Cardiac muscle cell (in vitro differentiated cells and primary cell): ENCODE measurements around the gene OR4D2. TPM values are rescaled to one million over a fixed set of nuclear protein-coding genes. Genes with fewer than 3 reads are reported as not detected.
A peak's percentile ranks its signal among the peaks of the same experiment; 100 is the strongest.

Experiments used
- DNase-seq, 2 donors: peaks; one replicate each; pipeline versions ENCODE4 v3.0.0 to v3.0.0-alpha.2; 2010 to 2017; ENCODE audit warnings: low read depth in 1 of 2, low spot score in 1 of 2
- H3K27ac ChIP-seq: fragments of 200-600 bp; sonication (generic); 2 replicates; pipeline ENCODE4 v1.5.1; 2016
- H3K27me3 ChIP-seq: fragments of 200-600 bp; sonication (generic); 2 replicates; pipeline ENCODE4 v1.6.0; 2016; ENCODE audit warnings: control low read depth
- H3K36me3 ChIP-seq: fragments of 200-600 bp; sonication (generic); 2 replicates; pipeline ENCODE4 v1.5.1; 2016; ENCODE audit warnings: control low read depth
- H3K4me1 ChIP-seq: fragments of 200-600 bp; sonication (generic); 2 replicates; pipeline ENCODE4 v1.8.1; 2017; ENCODE audit warnings: low read depth, mild to moderate bottlenecking, mixed run types
- H3K4me3 ChIP-seq: fragments of 200-600 bp; sonication (generic); 2 replicates; pipeline ENCODE4 v1.5.1; 2016; ENCODE audit warnings: mild to moderate bottlenecking
- H3K9me3 ChIP-seq: fragments of 200-600 bp; sonication (generic); 2 replicates; pipeline ENCODE4 v1.5.1; 2017; ENCODE audit warnings: low read depth, mild to moderate bottlenecking, control low read depth
- CTCF ChIP-seq: IDR thresholded peaks from 2 replicates; pipeline ENCODE4 v1.5.1; 2012; ENCODE audit warnings: low read depth, mild to moderate bottlenecking, low read length
- polyA plus RNA-seq: library from polyadenylated mRNA; unstranded; fragments of >200 nt; fragmentation: Nextera tagmentation; extraction: Ambion mirVana; gene quantifications from 2 replicates; pipeline ENCODE4 v1.2.1, GENCODE V29; 2016
- total RNA-seq: library from RNA; depleted of rRNA; stranded (reverse); fragments of >200 nt; gene quantifications from 2 replicates; pipeline ENCODE4 v1.2.3, GENCODE V29; 2016

The OR4D2 gene
- total RNA-seq: not detected in 2 replicates
- not detected in 2 replicates for polyA plus RNA-seq

GRCh38 chr17:58166682-58167081 lies at the start of gene OR4D2:
Gene OR4D2 (plus strand): TSS chr17:58166982. CDS start chr17:58169656, 2,674 bp downstream.
- TF ChIP-seq CTCF: no peak
- Histone ChIP-seq H3K27ac (no peak within 1 kb of the TSS), H3K4me3 (no peak within 1 kb of the TSS), H3K9me3 (no peaks in the 10 kb centered on the region), H3K27me3 (peaks cover 56% of the 10 kb centered on the region), H3K36me3 (no peaks in the 10 kb centered on the region), H3K4me1 (no peaks in the 10 kb centered on the region)
- DNase-seq: no peak

- Histone ChIP-seq H3K27ac (no peak overlapping the region), H3K4me1 (no peaks in the 10 kb centered on the region), H3K4me3 (no peak overlapping the region), H3K36me3 (no peaks in the 10 kb centered on the region), H3K27me3 (peaks cover 34% of the 10 kb centered on the region), H3K9me3 (no peaks in the 10 kb centered on the region)
- DNase-seq: no peak
- TF ChIP-seq CTCF: no peak
These were observed 49.4 kb upstream of the OR4D2 start for GRCh38 chr17:58117382-58117781.

- Histone ChIP-seq H3K27me3 (peaks cover 20% of the 10 kb centered on the region), H3K36me3 (no peaks in the 10 kb centered on the region), H3K4me3 (no peak overlapping the region)
These were observed 47.3 kb upstream of the OR4D2 start for GRCh38 chr17:58119491-58119890.

GRCh38 chr17:58120195-58120822 lies 46.5 kb upstream of the OR4D2 start:
- Histone ChIP-seq H3K27me3 (peaks cover 18% of the 10 kb centered on the region), H3K27ac (no peak overlapping the region), H3K9me3 (no peaks in the 10 kb centered on the region), H3K36me3 (no peaks in the 10 kb centered on the region), H3K4me3 (no peak overlapping the region), H3K4me1 (no peaks in the 10 kb centered on the region)
- TF ChIP-seq CTCF: no peak
- DNase-seq: peak; percentile 74 to 90

More at GRCh38 chr17:58119491-58119890, 47.3 kb upstream of the OR4D2 start:
- Histone ChIP-seq H3K9me3 (no peaks in the 10 kb centered on the region), H3K4me1 (no peaks in the 10 kb centered on the region), H3K27ac (no peak overlapping the region)
- TF ChIP-seq CTCF: no peak
- no peak for DNase-seq

- no peak overlapping the region for H3K4me3 ChIP-seq
- H3K9me3 ChIP-seq: no peaks in the 10 kb centered on the region
- H3K4me1 ChIP-seq: no peaks in the 10 kb centered on the region
- H3K36me3 ChIP-seq: no peaks in the 10 kb centered on the region
- peak; percentile 20 for TF ChIP-seq CTCF
- no peak overlapping the region for H3K27ac ChIP-seq
- peaks cover 22% of the 10 kb centered on the region for H3K27me3 ChIP-seq
- peak in 1 of 2 donors; percentile 46 for DNase-seq
These were observed 44.9 kb upstream of the OR4D2 start for GRCh38 chr17:58121925-58122324.
